IPS-NIHi7 (cell line): ENCODE data around the gene GALNT12.

ENCODE experiments used
- DNase-seq: peaks from one replicate; pipeline ENCODE4 v3.0.0; 2012; ENCODE audit warnings: mixed read lengths; ENCODE audit errors: extremely low spot score

Gene GALNT12

GRCh38 chr9:98783518-98784226 lies 23.8 kb upstream of the GALNT12 start:
- DNase-seq: no peak

- no peak for DNase-seq
Measured at GRCh38 chr9:98784831-98785806, 22.4 kb upstream of the GALNT12 start.

GRCh38 chr9:98786750-98787510 lies 20.5 kb upstream of the GALNT12 start:
- no peak for DNase-seq

GRCh38 chr9:98787766-98788335 lies 19.6 kb upstream of the GALNT12 start:
- DNase-seq: no peak

GRCh38 chr9:98789483-98790133 lies 17.9 kb upstream of the GALNT12 start:
- DNase-seq: no peak

- DNase-seq: no peak
Measured at GRCh38 chr9:98790134-98790841, 17.2 kb upstream of the GALNT12 start.

GRCh38 chr9:98790842-98791607 lies 16.4 kb upstream of the GALNT12 start:
- DNase-seq: peak; percentile 94

- no peak for DNase-seq
Measured at GRCh38 chr9:98791608-98792490, 15.6 kb upstream of the GALNT12 start.

- no peak for DNase-seq
Measured at GRCh38 chr9:98793031-98793430, 14.4 kb upstream of the GALNT12 start.

- DNase-seq: no peak
Measured at GRCh38 chr9:98794802-98795201, 12.7 kb upstream of the GALNT12 start.

GRCh38 chr9:98795295-98795955 lies 12.0 kb upstream of the GALNT12 start:
- DNase-seq: no peak

- DNase-seq: peak; percentile 52
Measured at GRCh38 chr9:98795970-98796363, 11.5 kb upstream of the GALNT12 start.

- DNase-seq: peak; percentile 94
Measured at GRCh38 chr9:98796364-98797101, 10.9 kb upstream of the GALNT12 start, which contains the start of gene ANKS6. Gene ANKS6, minus strand, starts transcription at chr9:98796555. Its CDS starts 64 bp downstream, at chr9:98796491.

GRCh38 chr9:98797491-98797890 lies 10.0 kb upstream of the GALNT12 start:
- DNase-seq: no peak

- DNase-seq: no peak
Measured at GRCh38 chr9:98798254-98798653, 9.2 kb upstream of the GALNT12 start.

- no peak for DNase-seq
Measured at GRCh38 chr9:98801561-98801960, 5.9 kb upstream of the GALNT12 start.

GRCh38 chr9:98801969-98802371 lies 5.5 kb upstream of the GALNT12 start:
- DNase-seq: no peak
